Thoracic aorta (tissue), 2 donors: ENCODE data around the gene A3GALT2. TPM values are rescaled to one million over a fixed set of nuclear protein-coding genes. Genes with fewer than 3 reads are reported as not detected.
A peak's percentile ranks its signal among the peaks of the same experiment; 100 is the strongest.

ENCODE experiments used
- ATAC-seq: fragments of 150-250 bp; one replicate; pipeline ENCODE4 v1.8.0; 2017; ENCODE audit warnings: low read depth; ENCODE audit not compliant: insufficient number of reproducible peaks, low FRiP score
- DNase-seq: peaks from one replicate; pipeline ENCODE4 v3.0.0-alpha.2; 2020; ENCODE audit warnings: low spot score
- H3K27ac ChIP-seq, 2 donors: fragments of 200-600 bp; sonication (generic); 1 replicate in 1 of 2; 2 replicates in 1 of 2; pipeline ENCODE4 v1.5.1; 2016; ENCODE audit warnings: mild to moderate bottlenecking in 2 of 2, moderate library complexity in 2 of 2
- H3K27me3 ChIP-seq: fragments of 200-600 bp; sonication (generic); replicated peaks from 2 replicates; pipeline ENCODE4 v1.6.0; 2016; ENCODE audit warnings: mild to moderate bottlenecking; ENCODE audit not compliant: insufficient read depth
- H3K36me3 ChIP-seq: fragments of 200-600 bp; sonication (generic); one replicate; pipeline ENCODE4 v1.5.1; 2016
- H3K4me1 ChIP-seq, 2 donors: fragments of 200-600 bp; sonication (generic); 1 replicate in 1 of 2; 2 replicates in 1 of 2; pipeline versions ENCODE4 v1.5.1 to v1.6.0; 2016; ENCODE audit warnings: low read depth in 2 of 2, mild to moderate bottlenecking in 1 of 2; ENCODE audit not compliant: control insufficient read depth in 1 of 2
- H3K4me3 ChIP-seq: fragments of 200-600 bp; sonication (generic); 2 replicates; pipeline ENCODE4 v1.5.1; 2016; ENCODE audit warnings: mild to moderate bottlenecking
- H3K9me3 ChIP-seq: fragments of 200-600 bp; sonication (generic); 2 replicates; pipeline ENCODE4 v1.5.1; 2016
- total RNA-seq, 2 donors: library from RNA; depleted of rRNA; stranded (reverse); fragments of >200 nt; gene quantifications; one replicate each; pipeline versions ENCODE4 v1.1.0 to v1.2.3, GENCODE V29; 2016
- TF ChIP-seq, protein P1 (sequence below): fragments of 200-600 bp; sonication (generic); IDR thresholded peaks from one replicate; pipeline ENCODE4 v1.5.1; 2019; ENCODE audit warnings: antibody characterized with exemption

The A3GALT2 gene
- total RNA-seq, 2 donors from 2014 or later: 0.54 to 0.71 TPM

DNA sequence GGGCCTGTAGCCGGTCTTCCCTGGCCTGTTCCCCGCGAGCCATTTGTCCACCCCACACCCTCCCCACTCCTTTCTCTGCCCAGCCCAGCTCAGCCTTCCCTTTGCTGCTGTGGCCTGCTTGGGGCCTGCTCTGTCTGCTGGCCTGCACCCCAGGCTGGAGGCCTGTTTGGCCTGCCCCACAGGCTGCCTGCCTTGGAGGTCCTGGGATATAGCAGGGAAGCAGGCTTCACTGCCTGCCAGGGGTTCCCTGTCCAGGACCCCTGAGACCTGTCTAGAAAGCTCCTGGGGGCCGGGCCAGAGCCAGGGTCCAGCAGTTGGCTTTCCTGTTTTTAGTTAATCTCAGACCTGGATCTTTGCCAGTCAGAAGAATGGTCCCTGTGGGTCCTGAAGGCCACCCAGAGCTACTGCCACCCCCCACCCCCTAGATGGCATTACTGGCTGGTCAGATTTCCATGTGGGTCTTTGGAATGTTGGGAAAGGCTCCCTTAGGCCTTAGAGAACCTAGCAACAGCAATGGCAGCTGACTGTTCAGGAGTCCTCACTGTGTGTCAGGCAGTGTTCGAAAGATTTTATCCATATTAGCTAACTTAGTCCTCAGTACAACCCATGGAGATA lies 56.9 kb downstream of the A3GALT2 start:
- Histone ChIP-seq H3K9me3 (no peaks in the 10 kb centered on the region), H3K4me3 (no peak overlapping the region), H3K4me1 (peaks cover 43 to 98% of the 10 kb centered on the region in 2 donors), H3K27ac (peak overlapping the region in 1 of 2 donors; percentile 8), H3K36me3 (peaks cover 3% of the 10 kb centered on the region), H3K27me3 (no peaks in the 10 kb centered on the region)
- no peak for ATAC-seq
- TF ChIP-seq, protein P1, sequence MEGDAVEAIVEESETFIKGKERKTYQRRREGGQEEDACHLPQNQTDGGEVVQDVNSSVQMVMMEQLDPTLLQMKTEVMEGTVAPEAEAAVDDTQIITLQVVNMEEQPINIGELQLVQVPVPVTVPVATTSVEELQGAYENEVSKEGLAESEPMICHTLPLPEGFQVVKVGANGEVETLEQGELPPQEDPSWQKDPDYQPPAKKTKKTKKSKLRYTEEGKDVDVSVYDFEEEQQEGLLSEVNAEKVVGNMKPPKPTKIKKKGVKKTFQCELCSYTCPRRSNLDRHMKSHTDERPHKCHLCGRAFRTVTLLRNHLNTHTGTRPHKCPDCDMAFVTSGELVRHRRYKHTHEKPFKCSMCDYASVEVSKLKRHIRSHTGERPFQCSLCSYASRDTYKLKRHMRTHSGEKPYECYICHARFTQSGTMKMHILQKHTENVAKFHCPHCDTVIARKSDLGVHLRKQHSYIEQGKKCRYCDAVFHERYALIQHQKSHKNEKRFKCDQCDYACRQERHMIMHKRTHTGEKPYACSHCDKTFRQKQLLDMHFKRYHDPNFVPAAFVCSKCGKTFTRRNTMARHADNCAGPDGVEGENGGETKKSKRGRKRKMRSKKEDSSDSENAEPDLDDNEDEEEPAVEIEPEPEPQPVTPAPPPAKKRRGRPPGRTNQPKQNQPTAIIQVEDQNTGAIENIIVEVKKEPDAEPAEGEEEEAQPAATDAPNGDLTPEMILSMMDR: no peak
- DNase-seq: no peak

DNA sequence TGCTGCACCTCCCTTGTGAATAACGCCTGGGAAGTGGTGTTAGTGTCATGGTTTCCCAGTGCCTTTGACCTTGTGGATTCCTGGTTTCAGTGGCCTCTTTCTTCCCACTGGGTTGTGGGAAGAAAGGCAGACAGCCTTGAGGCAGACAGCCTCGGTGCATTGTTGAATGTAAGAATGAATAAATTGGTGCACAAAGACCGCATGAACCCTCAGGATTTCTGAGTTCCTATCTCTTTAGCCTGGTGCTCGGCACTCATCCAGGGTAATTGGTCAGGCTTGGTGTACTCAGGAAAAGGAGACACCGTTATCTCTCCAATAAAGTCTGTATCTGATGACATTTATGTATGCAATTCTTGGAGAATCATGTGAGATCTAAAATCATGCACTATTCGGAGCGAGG lies 59.6 kb downstream of the A3GALT2 start:
- no peak for ATAC-seq
- DNase-seq: no peak
- Histone ChIP-seq H3K27ac (peak overlapping the region in 1 of 2 donors; percentile 92), H3K4me3 (peak overlapping the region; percentile 7), H3K36me3 (peaks cover 3% of the 10 kb centered on the region), H3K9me3 (no peaks in the 10 kb centered on the region), H3K27me3 (no peaks in the 10 kb centered on the region), H3K4me1 (peaks cover 46 to 88% of the 10 kb centered on the region in 2 donors)
- TF ChIP-seq, protein P1: no peak

DNA sequence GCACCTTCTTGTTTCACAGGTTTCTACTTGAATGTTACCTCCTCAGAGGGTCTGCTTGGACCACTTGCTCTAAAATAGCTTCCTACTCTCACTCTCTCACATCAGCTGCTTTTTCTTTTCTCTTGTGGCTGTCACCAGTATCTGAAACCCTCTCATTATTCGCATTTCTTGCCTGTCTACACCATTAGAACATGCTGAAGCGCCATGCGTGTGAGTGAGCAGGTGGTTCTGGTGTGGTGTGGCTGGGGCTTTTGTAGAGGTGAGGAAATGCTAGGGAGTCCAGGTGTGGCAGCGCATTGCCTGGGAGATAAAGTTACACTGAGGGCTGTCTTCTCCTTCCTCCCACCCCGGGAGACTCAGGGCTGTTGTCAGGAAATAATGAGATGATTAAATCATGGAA lies 60.5 kb downstream of the A3GALT2 start:
- Histone ChIP-seq H3K27ac (peak overlapping the region; percentile 51 to 92), H3K4me3 (no peak overlapping the region), H3K27me3 (no peaks in the 10 kb centered on the region), H3K36me3 (no peaks in the 10 kb centered on the region), H3K9me3 (no peaks in the 10 kb centered on the region), H3K4me1 (peaks cover 46 to 78% of the 10 kb centered on the region in 2 donors)
- no peak for ATAC-seq
- no peak for DNase-seq
- TF ChIP-seq, protein P1: no peak

DNA sequence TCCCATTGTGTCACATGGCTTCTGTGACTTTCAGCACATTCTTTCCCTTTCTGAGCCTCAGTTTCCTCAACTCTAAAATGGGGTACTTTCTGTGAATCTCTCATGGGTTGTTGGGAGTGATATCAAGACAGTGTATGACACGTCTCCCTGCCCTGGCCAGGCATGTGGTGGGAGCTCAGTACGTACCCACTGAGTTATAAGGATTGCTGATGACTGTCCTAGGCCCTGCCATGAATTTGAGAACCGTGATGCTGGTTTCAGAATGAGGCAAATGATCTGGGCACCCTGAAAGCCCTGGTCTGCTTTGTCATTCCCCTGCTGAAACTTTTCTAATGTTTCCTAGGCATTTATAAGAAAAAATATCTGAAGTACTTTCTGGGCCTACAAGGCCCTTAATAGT lies 61.0 kb downstream of the A3GALT2 start:
- DNase-seq (no peak), ATAC-seq (no peak)
- peak overlapping the region; percentile 92 to 99 for H3K27ac ChIP-seq
- TF ChIP-seq, protein P1: no peak
- H3K36me3 ChIP-seq: no peaks in the 10 kb centered on the region
- H3K9me3 ChIP-seq: no peaks in the 10 kb centered on the region
- H3K27me3 ChIP-seq: no peaks in the 10 kb centered on the region
- no peak overlapping the region for H3K4me3 ChIP-seq
- peaks cover 46 to 78% of the 10 kb centered on the region in 2 donors for H3K4me1 ChIP-seq

DNA sequence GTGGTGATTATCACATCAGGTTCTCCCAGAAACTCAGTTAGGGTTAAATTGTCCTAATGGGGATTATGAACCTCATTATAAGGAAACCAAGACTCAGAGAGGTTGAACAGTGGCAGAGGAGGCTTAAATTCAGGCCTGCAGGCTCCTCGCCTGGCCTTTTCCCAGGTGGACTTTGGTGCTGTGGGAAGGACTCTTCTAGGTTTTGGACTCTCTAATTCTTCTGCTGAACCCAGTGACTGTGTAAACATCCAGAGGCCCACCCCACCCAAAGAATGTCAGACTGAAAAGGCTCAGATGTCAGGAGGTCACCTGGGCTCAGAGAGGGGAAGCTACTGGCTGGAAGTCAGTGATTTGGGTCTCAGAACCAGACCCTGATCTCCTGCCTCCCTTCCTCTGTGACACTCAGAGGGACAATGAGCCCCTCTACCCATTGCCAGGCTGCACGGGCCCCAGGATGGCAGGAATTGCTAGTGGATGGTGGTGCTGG lies 62.1 kb downstream of the A3GALT2 start:
- Histone ChIP-seq H3K9me3 (no peaks in the 10 kb centered on the region), H3K4me1 (peaks cover 40 to 68% of the 10 kb centered on the region in 2 donors), H3K27ac (peak overlapping the region; percentile 92 to 99), H3K27me3 (no peaks in the 10 kb centered on the region), H3K4me3 (peak overlapping the region; percentile 79), H3K36me3 (no peaks in the 10 kb centered on the region)
- DNase-seq (no peak), ATAC-seq (no peak)
- TF ChIP-seq, protein P1: no peak
